CD4-positive, alpha-beta T cell treated with Interleukin-4 for 4 hours (primary cell): ENCODE data around the gene CEP350.
"Not testable (repeated sequence)": the region's sequence is repeated elsewhere in the genome, so short reads cannot be mapped to it uniquely, and the experiment has no call there.

ENCODE experiments used
- DNase-seq: peaks from one replicate; pipeline ENCODE4 v3.0.0-alpha.2; 2020

Gene CEP350

GRCh38 chr1:180133193-180133592, 178.6 kb downstream of the CEP350 start:
- no peak for DNase-seq

GRCh38 chr1:180133688-180134087, 179.1 kb downstream of the CEP350 start:
- not testable (repeated sequence) for DNase-seq

DNA sequence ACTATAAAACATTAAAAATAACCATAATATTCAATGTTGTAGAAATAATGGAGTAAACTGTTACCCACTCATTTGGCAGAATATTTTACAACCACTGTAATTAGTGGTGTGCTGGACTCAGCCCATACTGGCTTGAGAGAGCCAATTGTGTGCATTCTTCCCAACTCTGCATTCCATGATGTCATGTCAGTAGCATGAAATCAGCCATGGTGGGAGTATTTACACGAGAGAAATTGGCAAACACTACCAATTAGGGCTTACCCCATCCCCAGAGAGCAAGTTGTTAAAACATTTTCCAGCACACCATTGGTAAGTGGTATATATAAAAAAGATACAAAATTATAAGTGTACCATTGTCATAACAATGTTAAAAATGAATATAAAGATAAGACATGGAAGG, 180.9 kb downstream of the CEP350 start:
- DNase-seq, result no peak

DNA sequence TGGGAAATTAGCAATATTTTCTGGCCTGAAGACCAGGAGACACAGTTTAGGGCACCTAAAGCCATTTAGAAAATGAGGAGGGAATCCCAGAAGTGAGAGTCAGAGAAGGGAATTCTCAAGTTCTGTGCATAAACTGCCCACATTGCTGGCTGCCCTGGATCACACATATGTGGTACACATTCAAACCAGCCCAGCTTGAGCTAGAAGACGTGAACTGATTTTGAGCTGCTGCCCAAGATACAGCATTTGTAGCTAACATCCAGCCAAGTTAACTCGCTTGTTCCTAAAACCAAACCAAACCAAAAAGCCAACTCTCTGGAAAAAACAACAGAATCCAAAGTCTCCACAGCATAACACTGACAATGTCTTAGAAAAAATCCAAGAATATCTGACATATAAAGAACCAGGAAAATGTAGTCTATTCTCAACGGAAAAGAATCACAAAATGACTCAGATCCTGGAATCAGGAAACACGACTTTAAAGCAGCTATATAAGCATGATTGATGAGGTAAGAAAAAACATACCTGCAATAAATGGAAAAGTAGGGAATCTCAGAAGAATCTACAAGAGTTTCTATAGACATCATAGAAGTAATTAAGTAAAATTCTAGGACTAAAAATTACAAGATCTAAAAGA, 181.8 kb downstream of the CEP350 start:
- DNase-seq, result no peak

DNA sequence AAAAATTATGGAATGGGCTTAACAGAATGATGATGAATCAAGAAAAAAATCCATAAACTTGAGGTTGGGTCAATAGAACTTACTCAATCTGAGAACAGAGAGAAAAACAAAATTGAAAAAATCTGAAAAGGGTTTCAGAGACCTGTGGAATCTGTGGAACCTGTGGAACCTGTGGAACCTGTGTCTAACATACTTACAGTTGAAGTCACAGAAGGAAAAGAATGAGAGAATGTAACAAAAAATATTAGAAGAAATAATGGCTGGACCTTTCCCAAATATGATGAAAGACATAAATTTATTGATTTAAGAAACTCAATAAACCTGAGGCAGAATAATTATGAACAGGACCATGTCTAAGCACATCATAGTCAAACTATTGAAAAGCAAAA, 182.4 kb downstream of the CEP350 start:
- no peak for DNase-seq

- DNase-seq, result no peak
Observed at GRCh38 chr1:180137776-180138175, 183.2 kb downstream of the CEP350 start.

GRCh38 chr1:180141381-180141934, 186.8 kb downstream of the CEP350 start:
- no peak for DNase-seq

- no peak for DNase-seq
Observed at GRCh38 chr1:180143359-180143758, 188.7 kb downstream of the CEP350 start.

- no peak for DNase-seq
Observed at GRCh38 chr1:180144659-180145357, 190.2 kb downstream of the CEP350 start.

- DNase-seq, result no peak
Observed at GRCh38 chr1:180145446-180145845, 190.8 kb downstream of the CEP350 start.

GRCh38 chr1:180150982-180151381, 196.4 kb downstream of the CEP350 start:
- DNase-seq, result no peak

DNA sequence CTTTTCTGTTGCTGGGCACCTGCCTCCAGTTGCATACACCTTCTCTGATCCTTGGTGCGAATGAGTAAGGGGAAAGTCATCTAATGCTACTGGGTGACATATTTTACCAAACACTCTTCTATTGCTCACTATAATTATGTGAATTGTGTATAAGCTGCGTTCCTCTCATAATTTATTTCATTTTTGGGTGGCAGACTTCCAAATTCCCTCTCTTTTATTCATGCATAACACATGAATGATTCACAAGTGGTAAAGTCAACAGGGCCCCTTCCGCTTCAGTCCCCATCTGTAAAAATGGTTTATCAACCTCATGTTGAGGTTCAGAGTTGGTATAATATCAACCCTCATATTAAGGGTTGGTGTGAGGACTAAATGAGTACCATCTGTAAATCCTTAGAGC, 196.9 kb downstream of the CEP350 start:
- no peak for DNase-seq

- DNase-seq, result no peak
Observed at GRCh38 chr1:180152588-180152987, 198.0 kb downstream of the CEP350 start.

DNA sequence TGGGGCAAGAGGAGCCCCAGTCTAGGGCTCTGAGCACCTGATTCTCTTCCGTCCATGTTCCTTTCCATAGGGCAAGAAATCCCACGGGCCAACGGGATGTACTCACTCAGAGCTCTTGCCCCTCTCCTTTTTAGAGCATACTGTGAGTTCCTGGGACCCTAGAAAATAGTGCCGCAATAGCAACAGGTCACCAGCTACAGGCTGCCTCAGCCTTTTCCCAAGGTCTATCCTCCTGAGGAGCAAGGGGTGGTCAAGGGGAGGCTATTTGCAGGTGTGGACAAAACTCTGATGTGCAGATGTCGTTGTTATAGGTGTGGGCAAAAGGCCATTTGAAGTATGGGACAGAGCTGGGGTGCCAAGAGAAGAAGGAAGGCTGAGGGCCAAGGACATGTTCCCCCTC, 198.4 kb downstream of the CEP350 start:
- no peak for DNase-seq

DNA sequence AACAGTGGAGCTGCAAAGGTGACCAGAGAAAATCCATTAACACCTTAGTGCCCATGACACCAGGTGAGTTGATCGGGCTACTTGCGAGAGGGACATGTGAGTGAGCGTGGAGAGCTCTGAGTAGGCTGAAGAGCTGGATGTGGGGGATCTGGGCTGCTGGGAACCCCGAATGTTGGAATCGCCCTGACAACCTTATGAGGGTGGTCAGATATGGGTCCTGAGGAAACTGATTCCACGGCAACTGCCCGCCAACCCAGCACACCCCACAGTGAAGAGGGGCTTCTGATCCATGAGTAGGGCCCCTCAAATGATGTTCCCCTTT, 199.4 kb downstream of the CEP350 start:
- DNase-seq, result no peak

GRCh38 chr1:180154325-180155181, 199.9 kb downstream of the CEP350 start, which contains the start of gene QSOX1:
Gene QSOX1, plus strand, starts transcription at chr1:180154869. Its CDS starts 39 bp downstream, at chr1:180154908.
- peak; percentile 89 for DNase-seq

DNA sequence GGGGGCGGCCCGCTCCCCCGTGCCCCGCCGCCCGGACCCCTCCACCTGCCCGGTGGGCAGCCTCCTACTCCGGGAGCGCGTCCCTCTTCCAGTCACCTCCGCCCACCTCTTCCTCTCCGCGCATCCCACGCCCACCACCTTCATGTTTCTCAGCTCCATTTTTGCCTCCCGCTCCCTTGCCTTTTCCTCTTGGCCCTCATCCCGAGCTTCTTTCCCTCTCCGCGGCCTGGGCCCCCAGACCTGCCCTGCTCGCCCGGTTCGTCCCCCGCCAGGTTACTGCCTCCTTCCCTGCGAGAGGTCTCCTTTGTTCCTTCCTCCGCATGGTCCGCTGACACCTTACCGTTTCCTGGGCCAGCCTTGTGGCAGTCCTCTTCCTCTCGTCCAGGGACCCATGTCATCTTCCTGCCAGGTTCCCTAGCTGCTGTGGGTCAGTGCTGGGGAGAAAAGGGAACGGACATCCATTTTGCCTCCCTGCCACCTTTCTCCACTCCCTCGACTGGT, 200.6 kb downstream of the CEP350 start:
- no peak for DNase-seq

DNA sequence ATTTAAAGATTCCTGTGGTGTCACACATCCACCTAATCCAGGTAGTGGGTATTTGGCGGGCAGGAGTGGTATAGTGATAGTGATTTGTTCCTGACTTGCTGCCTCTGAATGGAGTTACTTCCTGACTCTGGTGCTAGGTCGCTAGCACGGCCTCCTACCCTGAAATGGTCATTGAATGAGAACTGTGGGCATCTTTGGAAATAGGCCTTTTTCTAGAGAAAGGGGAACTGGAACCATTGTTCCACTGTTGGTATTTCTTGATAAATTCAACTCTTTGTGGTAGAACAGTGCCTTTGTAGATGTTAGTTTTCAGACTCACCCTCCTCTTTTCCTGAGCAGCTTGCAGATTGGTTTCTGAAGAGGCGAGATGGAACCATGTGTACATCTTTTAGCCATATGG, 201.6 kb downstream of the CEP350 start:
- peak; percentile 17 for DNase-seq

- no peak for DNase-seq
Observed at GRCh38 chr1:180156631-180157091, 202.1 kb downstream of the CEP350 start.

- DNase-seq, result no peak
Observed at GRCh38 chr1:180157108-180157507, 202.5 kb downstream of the CEP350 start.

DNA sequence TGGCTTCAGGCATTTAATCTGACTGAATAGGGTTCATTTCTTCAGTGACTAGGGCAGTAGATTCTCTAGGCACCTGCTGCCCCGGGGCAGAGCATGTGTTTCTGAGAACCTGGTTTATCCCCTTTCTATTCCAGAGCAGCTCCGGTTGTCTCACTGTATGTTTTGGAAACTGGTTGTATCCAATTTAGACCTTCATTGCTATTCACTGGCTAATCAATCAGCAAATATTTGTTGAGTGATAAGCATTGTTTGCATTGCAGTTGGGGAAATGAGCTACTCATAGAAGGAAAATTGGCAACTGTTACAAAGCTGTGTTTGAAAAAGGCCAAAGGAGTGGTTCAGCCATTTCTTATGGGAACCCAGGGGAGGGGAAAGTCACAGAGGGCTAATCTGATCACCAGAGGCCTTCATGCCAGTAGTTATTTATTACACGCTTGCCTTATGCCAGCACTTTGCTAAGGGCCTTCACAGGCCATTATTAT, 203.0 kb downstream of the CEP350 start:
- no peak for DNase-seq

DNA sequence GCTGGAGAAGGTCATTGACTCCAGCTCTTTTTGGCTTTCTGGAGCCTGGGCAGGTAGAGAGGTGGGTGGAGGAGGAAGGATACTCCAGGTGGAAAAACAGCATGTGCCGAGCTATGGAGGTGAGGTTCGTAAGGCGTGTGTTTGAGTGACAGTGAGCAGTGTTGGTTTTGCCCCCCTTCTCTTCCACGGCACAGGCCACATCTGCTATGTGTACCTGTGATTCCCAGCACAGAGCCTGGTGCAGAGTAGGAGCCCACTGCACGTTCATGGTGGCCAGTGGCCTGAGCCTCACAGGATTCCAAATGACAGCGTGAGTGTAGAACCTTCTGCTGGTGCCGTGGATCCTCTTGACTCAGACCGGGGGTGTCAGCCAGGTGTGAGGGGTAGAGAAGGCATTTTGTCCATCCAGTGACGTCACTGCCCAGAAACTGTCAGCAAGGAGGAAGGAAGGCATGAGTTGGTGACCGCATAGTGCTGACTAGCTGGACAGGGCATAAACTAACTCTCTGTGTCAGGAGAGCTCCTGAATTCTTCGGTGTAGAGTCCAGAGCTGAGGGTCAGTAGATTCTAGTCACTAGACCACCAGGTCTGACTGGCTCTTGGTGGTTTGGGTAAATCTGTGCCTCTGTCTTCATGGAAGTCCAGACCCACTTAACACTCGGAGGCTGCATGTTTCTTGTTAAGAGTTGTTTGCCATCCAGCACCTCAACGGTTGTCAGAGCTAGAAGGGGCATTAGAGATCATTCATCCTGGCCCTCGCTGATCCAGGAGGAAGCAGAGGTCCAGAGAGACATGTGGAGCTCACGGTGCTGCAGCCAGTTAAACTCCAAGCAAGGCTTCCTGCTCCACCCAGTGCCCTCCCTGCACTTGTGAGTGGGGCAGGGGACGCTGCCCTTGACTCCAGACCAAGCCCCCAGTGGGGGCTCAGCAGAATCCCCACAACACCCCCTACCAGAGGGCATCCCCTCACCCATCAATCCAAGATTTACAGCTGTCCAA, 203.8 kb downstream of the CEP350 start:
- DNase-seq, result no peak
